IMR-90 (cell line): ENCODE data around the gene CASP6. TPM values are rescaled to one million over a fixed set of nuclear protein-coding genes. Genes with fewer than 3 reads are reported as not detected.

Experiments
- ATAC-seq: fragments of 200-7000 bp; cut with Tn5 transposase; 2 replicates; pipeline ENCODE4 v1.9.1; 2020; ENCODE audit warnings: low read depth, mild to moderate bottlenecking, moderate library complexity
- BruUV-seq: library from RNA; stranded (reverse); fragments of 400-500 nt; replicated peaks from 2 replicates; lab custom pipeline; 2021; lab: Mats Ljungman, UMichigan
- CTCF ChIA-PET: fragments of 300-600 bp; formaldehyde crosslinking; extraction: SDS; loops from one replicate; lab custom pipeline; 2021; ENCODE audit warnings: antibody characterized with exemption; lab: Yijun Ruan, JAX
- POLR2A ChIA-PET: fragments of 300-600 bp; sonication (Branson Sonifier 250); formaldehyde crosslinking; loops from one replicate; lab custom pipeline; 2022; ENCODE audit warnings: antibody characterized with exemption; ENCODE audit not compliant: unreplicated experiment; lab: Charles Lee
- DNase-seq: peaks from one replicate; pipeline ENCODE4 v3.0.0; 2013
- H2AFZ ChIP-seq: replicated peaks from 2 replicates; pipeline ENCODE3; 2013; ENCODE audit warnings: low read length, mild to moderate bottlenecking; ENCODE audit not compliant: poor library complexity
- H2AK5ac ChIP-seq: 2 replicates; pipeline ENCODE4 v1.6.1; 2013; ENCODE audit warnings: low read depth, low read length, inconsistent platforms
- H2AK9ac ChIP-seq: replicated peaks from 2 replicates; pipeline ENCODE3; 2013; ENCODE audit warnings: mild to moderate bottlenecking, low read depth, low read length, moderate library complexity; ENCODE audit not compliant: poor library complexity
- H2BK120ac ChIP-seq: 2 replicates; pipeline ENCODE4 v1.6.1; 2013; ENCODE audit warnings: low read depth, low read length, inconsistent platforms
- H2BK15ac ChIP-seq: 3 replicates; pipeline ENCODE4 v1.6.1; 2013; ENCODE audit warnings: low read depth, low read length, inconsistent platforms
- H2BK20ac ChIP-seq: 2 replicates; pipeline ENCODE4 v1.6.1; 2013; ENCODE audit warnings: low read depth, mild to moderate bottlenecking, inconsistent platforms, low read length, moderate library complexity
- H2BK5ac ChIP-seq: 2 replicates; pipeline ENCODE4 v1.6.1; 2013; ENCODE audit warnings: mild to moderate bottlenecking, low read depth, low read length, inconsistent platforms; ENCODE audit not compliant: poor library complexity, severe bottlenecking
- H3K14ac ChIP-seq: replicated peaks from 2 replicates; pipeline ENCODE4 v1.6.1; 2013; ENCODE audit warnings: low read depth, low read length, inconsistent platforms
- H3K18ac ChIP-seq: 2 replicates; pipeline ENCODE4 v1.6.1; 2013; ENCODE audit warnings: low read depth, low read length, control low read depth
- H3K23ac ChIP-seq: 2 replicates; pipeline ENCODE4 v1.6.1; 2013; ENCODE audit warnings: low read depth, low read length, inconsistent platforms
- H3K27ac ChIP-seq: 2 replicates; pipeline ENCODE4 v1.5.1; 2013; ENCODE audit warnings: mild to moderate bottlenecking, control low read depth, low read length; ENCODE audit not compliant: insufficient read depth
- H3K27me3 ChIP-seq: 2 replicates; pipeline ENCODE4 v1.6.1; 2013; ENCODE audit warnings: low read length; ENCODE audit not compliant: control insufficient read depth, insufficient read depth
- H3K36me3 ChIP-seq: 2 replicates; pipeline ENCODE4 v1.6.1; 2013; ENCODE audit warnings: low read length, mixed read lengths; ENCODE audit not compliant: control insufficient read depth, insufficient read depth
- H3K4ac ChIP-seq: 2 replicates; pipeline ENCODE4 v1.6.1; 2013; ENCODE audit warnings: low read depth, low read length, inconsistent platforms
- H3K4me1 ChIP-seq: 2 replicates; pipeline ENCODE4 v1.6.1; 2013; ENCODE audit warnings: low read length, mixed read lengths; ENCODE audit not compliant: control insufficient read depth, insufficient read depth
- H3K4me2 ChIP-seq: 2 replicates; pipeline ENCODE4 v1.6.1; 2013; ENCODE audit warnings: low read depth, mild to moderate bottlenecking, control low read depth, low read length, moderate library complexity
- H3K4me3 ChIP-seq: 2 replicates; pipeline ENCODE4 v1.5.1; 2013; ENCODE audit warnings: low read depth, mild to moderate bottlenecking, control low read depth, low read length, moderate library complexity; ENCODE audit not compliant: insufficient read depth
- H3K56ac ChIP-seq: 2 replicates; pipeline ENCODE4 v1.6.1; 2013; ENCODE audit warnings: low read length, inconsistent platforms; ENCODE audit not compliant: insufficient read depth; ENCODE audit errors: extremely low read depth
- H3K79me1 ChIP-seq, 2 experiments: 2 replicates each; pipeline ENCODE4 v1.6.1; 2013; ENCODE audit warnings: low read length in 2 of 2, inconsistent platforms in 1 of 2, low read depth in 1 of 2
- H3K9ac ChIP-seq: 2 replicates; pipeline ENCODE4 v1.6.1; 2013; ENCODE audit warnings: low read depth, low read length, control low read depth
- H3K9me1 ChIP-seq: 2 replicates; pipeline ENCODE4 v1.6.1; 2013; ENCODE audit warnings: low read length, inconsistent platforms; ENCODE audit not compliant: insufficient read depth
- H3K9me3 ChIP-seq: 2 replicates; pipeline ENCODE4 v1.6.1; 2013; ENCODE audit warnings: low read length; ENCODE audit not compliant: control insufficient read depth, insufficient read depth
- H4K20me1 ChIP-seq: 2 replicates; pipeline ENCODE4 v1.6.1; 2013; ENCODE audit warnings: low read length, inconsistent platforms; ENCODE audit not compliant: insufficient read depth
- H4K5ac ChIP-seq: 2 replicates; pipeline ENCODE4 v1.6.1; 2013; ENCODE audit warnings: mild to moderate bottlenecking, low read depth, low read length, control low read depth
- H4K8ac ChIP-seq, 2 experiments: 2 replicates each; pipeline ENCODE4 v1.6.1; 2013; ENCODE audit warnings: low read depth in 2 of 2, low read length in 2 of 2, control low read depth in 1 of 2, inconsistent platforms in 1 of 2
- H4K91ac ChIP-seq: 2 replicates; pipeline ENCODE4 v1.6.1; 2013; ENCODE audit warnings: low read depth, low read length, inconsistent platforms; ENCODE audit not compliant: insufficient read depth
- BHLHE40 ChIP-seq: fragments of 150-350 bp; IDR thresholded peaks from 2 replicates; pipeline ENCODE4 v1.6.1; 2016; ENCODE audit warnings: mild to moderate bottlenecking, low read depth, low read length
- CEBPB ChIP-seq: IDR thresholded peaks from 2 replicates; pipeline ENCODE4 v1.6.1; 2012; ENCODE audit warnings: low read depth, low read length, improper control_type of control experiment
- CHD1 ChIP-seq: IDR thresholded peaks from 2 replicates; pipeline ENCODE4 v1.6.1; 2012; ENCODE audit warnings: low read depth, low read length, improper control_type of control experiment
- CTCF ChIP-seq: conservative IDR thresholded peaks from 2 replicates; pipeline ENCODE4 v1.5.1; 2012; ENCODE audit warnings: mild to moderate bottlenecking, low read depth, low read length, improper control_type of control experiment
- ELK1 ChIP-seq: fragments of 150-350 bp; IDR thresholded peaks from 2 replicates; pipeline ENCODE4 v1.6.1; 2016; ENCODE audit warnings: low read depth, mild to moderate bottlenecking, low read length, moderate library complexity, borderline replicate concordance
- FOS ChIP-seq: fragments of 150-350 bp; IDR thresholded peaks from 2 replicates; pipeline ENCODE4 v1.6.1; 2016; ENCODE audit warnings: low read depth, low read length
- MAFK ChIP-seq: IDR thresholded peaks from 2 replicates; pipeline ENCODE4 v1.6.1; 2012; ENCODE audit warnings: low read depth, low read length, improper control_type of control experiment
- MAZ ChIP-seq: IDR thresholded peaks from 2 replicates; pipeline ENCODE4 v1.6.1; 2012; ENCODE audit warnings: low read depth, mild to moderate bottlenecking, low read length, improper control_type of control experiment, moderate library complexity, borderline replicate concordance
- MXI1 ChIP-seq: IDR thresholded peaks from 2 replicates; pipeline ENCODE4 v1.6.1; 2012; ENCODE audit warnings: low read depth, mild to moderate bottlenecking, low read length, moderate library complexity, borderline replicate concordance
- NFE2L2 ChIP-seq: fragments of 150-350 bp; IDR thresholded peaks from 2 replicates; pipeline ENCODE4 v1.6.1; 2016; ENCODE audit warnings: low read depth, mild to moderate bottlenecking, low read length
- POLR2A ChIP-seq: IDR thresholded peaks from 2 replicates; pipeline ENCODE4 v1.6.1; 2012; ENCODE audit warnings: mild to moderate bottlenecking, low read depth, low read length
- RAD21 ChIP-seq: IDR thresholded peaks from 2 replicates; pipeline ENCODE4 v1.6.1; 2012; ENCODE audit warnings: low read length, improper control_type of control experiment
- RCOR1 ChIP-seq: IDR thresholded peaks from 2 replicates; pipeline ENCODE4 v1.6.1; 2012; ENCODE audit warnings: mild to moderate bottlenecking, low read length, improper control_type of control experiment; ENCODE audit not compliant: insufficient replicate concordance
- RFX5 ChIP-seq: IDR thresholded peaks from 2 replicates; pipeline ENCODE4 v1.8.0; 2012; ENCODE audit warnings: low read depth, mild to moderate bottlenecking, low read length, moderate library complexity
- SMC3 ChIP-seq: fragments of 150-350 bp; IDR thresholded peaks from 2 replicates; pipeline ENCODE4 v1.6.1; 2016; ENCODE audit warnings: low read depth, mild to moderate bottlenecking, antibody characterized with exemption, low read length, moderate library complexity
- USF2 ChIP-seq: fragments of 150-350 bp; IDR thresholded peaks from 2 replicates; pipeline ENCODE4 v1.6.1; 2017; ENCODE audit warnings: mild to moderate bottlenecking, antibody characterized with exemption, low read length, low read depth
- WGBS, 2 experiments: methylation state at CpG; one replicate each; pipeline versions ENCODE4 v1.1.5 to v1.1.7; 2013; ENCODE audit warnings: missing lambda C conversion rate in 2 of 2; ENCODE audit not compliant: insufficient read length in 1 of 2; ENCODE audit errors: extremely low coverage in 2 of 2; 5-methylcytosine and 5-hydroxymethylcytosine counted together
- dilution Hi-C: fragments of 300-500 bp; cut with HindIII; formaldehyde crosslinking; loops from one replicate; pipeline ENCODE4 v1.14.3; 2018; ENCODE audit warnings: low sequenced_read_pairs; ENCODE audit not compliant: unreplicated experiment
- in situ Hi-C: fragments of 300-500 bp; cut with MboI; formaldehyde crosslinking; loops from 3 replicates; pipeline ENCODE4 v1.14.3; 2019; ENCODE audit warnings: low sequenced_read_pairs, inconsistent platforms, mixed read lengths
- intact Hi-C: fragments of 100-400 bp; cut with micrococcal nuclease; formaldehyde crosslinking; loops from 2 replicates; pipeline ENCODE4 v1.10.0; 2022
- polyA plus RNA-seq, 3 experiments: library from polyadenylated mRNA; depleted of rRNA; stranded (reverse); fragments of >200 nt; gene quantifications; 2 replicates each; pipeline ENCODE4 v1.2.3, GENCODE V29; 2012; ENCODE audit warnings: low replicate concordance in 1 of 3
- total RNA-seq: library from RNA; depleted of rRNA; stranded (reverse); fragments of >200 nt; gene quantifications from 2 replicates; pipeline ENCODE4 v1.2.3, GENCODE V29; 2012

The CASP6 gene
- total and polyA plus RNA-seq, 2 of the 4 experiments (the other 2 are of a cell fraction), result 25.0 to 44.1 TPM

- Histone ChIP-seq H4K20me1 (no peaks in the 10 kb centered on the region), H3K27ac (no peak overlapping the region), H3K36me3 (no peaks in the 10 kb centered on the region), H3K18ac (no peak overlapping the region), H3K4me3 (no peak overlapping the region), H3K23ac (no peak overlapping the region), H3K4me2 (no peak overlapping the region), H2AK9ac (no peak overlapping the region), H4K8ac (no peak overlapping the region), H3K27me3 (no peaks in the 10 kb centered on the region), H2BK15ac (no peak overlapping the region), H3K14ac (no peak overlapping the region), H3K4me1 (no peaks in the 10 kb centered on the region), H3K9ac (no peak overlapping the region), H3K79me1 (no peaks in the 10 kb centered on the region), H2BK20ac (no peak overlapping the region), H2BK5ac (no peak overlapping the region), H3K56ac (no peak overlapping the region), H2AK5ac (no peak overlapping the region), H3K9me3 (no peaks in the 10 kb centered on the region), H2AFZ (no peak overlapping the region), H2BK120ac (no peak overlapping the region), H4K91ac (no peak overlapping the region), H3K4ac (no peak overlapping the region), H3K9me1 (no peaks in the 10 kb centered on the region), H4K5ac (no peak overlapping the region)
- dilution Hi-C loops (no loop called here), in situ Hi-C loops (no loop called here), intact Hi-C loops (no loop called here)
- ATAC-seq (no peak), DNase-seq (no peak)
- ChIA-PET CTCF (no interaction called here), POLR2A (no interaction called here)
- TF ChIP-seq FOS, result no peak
- no peak for TF ChIP-seq CHD1
- TF ChIP-seq ELK1, result no peak
- no peak for TF ChIP-seq POLR2A
- TF ChIP-seq RFX5, result no peak
- TF ChIP-seq SMC3, result no peak
- TF ChIP-seq RAD21, result no peak
- TF ChIP-seq MXI1, result no peak
- no peak for TF ChIP-seq CEBPB
- TF ChIP-seq MAFK, result no peak
- no peak for TF ChIP-seq BHLHE40
- no peak for TF ChIP-seq CTCF
- no peak for TF ChIP-seq USF2
- no peak for TF ChIP-seq NFE2L2
- no peak for TF ChIP-seq MAZ
- TF ChIP-seq RCOR1, result no peak
- WGBS, 2 experiments, result no CpG with 5 or more reads among the region's 4 CpGs
- no TSS peak for BruUV-seq
Measured at GRCh38 chr4:109750652-109751244, 47.5 kb upstream of the CASP6 start.
